ENCODE measurements around the gene SDCCAG8.

Gene SDCCAG8

DNA sequence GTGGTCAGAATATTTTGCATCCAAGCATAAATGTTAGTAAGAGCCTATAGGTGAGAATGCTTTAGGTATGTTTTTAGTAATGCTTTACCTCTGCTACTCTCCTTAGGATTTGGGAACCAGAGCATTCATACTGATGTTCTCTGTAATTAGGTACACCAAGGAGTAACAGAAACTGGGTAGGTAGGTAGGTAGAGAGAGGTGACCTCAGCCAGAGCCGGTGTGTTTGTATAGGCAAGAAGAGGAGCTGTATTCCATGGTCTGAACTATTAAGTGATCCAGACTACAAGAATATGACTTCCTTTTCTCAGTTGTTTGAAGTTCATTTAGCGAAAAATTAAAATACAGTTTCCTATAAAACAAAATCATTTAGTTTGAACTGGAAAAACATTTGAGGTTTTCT lies 108.5 kb downstream of the SDCCAG8 start:
- Histone ChIP-seq H3K9me3 (ENCODE audit: insufficient read depth, low read length) (no peaks in the 10 kb centered on the region), H3K27ac (ENCODE audit: low read length) (no peak overlapping the region), H2AFZ (ENCODE audit: low read depth, low read length) (no peak overlapping the region), H3K4me2 (ENCODE audit: low read length) (0 out of 2 replicates have a peak overlapping the region, but pooled peaks have one; percentile 9), H3K79me2 (ENCODE audit: low read length) (no peaks in the 10 kb centered on the region), H3K9ac (ENCODE audit: low read length) (no peak overlapping the region), H3K4me3 (ENCODE audit: low read length) (no peak overlapping the region), H4K20me1 (ENCODE audit: insufficient read depth, low read length) (no peaks in the 10 kb centered on the region), H3K36me3 (replicated peaks; ENCODE audit: low read depth, low read length) (no peaks in the 10 kb centered on the region), H3K27me3 (ENCODE audit: low read depth, low read length) (no peaks in the 10 kb centered on the region), H3K4me1 (ENCODE audit: low read length) (peaks cover 9% of the 10 kb centered on the region)
- TF ChIP-seq, protein P1, sequence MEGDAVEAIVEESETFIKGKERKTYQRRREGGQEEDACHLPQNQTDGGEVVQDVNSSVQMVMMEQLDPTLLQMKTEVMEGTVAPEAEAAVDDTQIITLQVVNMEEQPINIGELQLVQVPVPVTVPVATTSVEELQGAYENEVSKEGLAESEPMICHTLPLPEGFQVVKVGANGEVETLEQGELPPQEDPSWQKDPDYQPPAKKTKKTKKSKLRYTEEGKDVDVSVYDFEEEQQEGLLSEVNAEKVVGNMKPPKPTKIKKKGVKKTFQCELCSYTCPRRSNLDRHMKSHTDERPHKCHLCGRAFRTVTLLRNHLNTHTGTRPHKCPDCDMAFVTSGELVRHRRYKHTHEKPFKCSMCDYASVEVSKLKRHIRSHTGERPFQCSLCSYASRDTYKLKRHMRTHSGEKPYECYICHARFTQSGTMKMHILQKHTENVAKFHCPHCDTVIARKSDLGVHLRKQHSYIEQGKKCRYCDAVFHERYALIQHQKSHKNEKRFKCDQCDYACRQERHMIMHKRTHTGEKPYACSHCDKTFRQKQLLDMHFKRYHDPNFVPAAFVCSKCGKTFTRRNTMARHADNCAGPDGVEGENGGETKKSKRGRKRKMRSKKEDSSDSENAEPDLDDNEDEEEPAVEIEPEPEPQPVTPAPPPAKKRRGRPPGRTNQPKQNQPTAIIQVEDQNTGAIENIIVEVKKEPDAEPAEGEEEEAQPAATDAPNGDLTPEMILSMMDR (IDR thresholded peaks at IDR 0.05; ENCODE audit: low read depth, low read length) = no peak
- TF ChIP-seq EZH2phosphoT487 (IDR thresholded peaks at IDR 0.05; ENCODE audit: low read depth) = no peak

DNA sequence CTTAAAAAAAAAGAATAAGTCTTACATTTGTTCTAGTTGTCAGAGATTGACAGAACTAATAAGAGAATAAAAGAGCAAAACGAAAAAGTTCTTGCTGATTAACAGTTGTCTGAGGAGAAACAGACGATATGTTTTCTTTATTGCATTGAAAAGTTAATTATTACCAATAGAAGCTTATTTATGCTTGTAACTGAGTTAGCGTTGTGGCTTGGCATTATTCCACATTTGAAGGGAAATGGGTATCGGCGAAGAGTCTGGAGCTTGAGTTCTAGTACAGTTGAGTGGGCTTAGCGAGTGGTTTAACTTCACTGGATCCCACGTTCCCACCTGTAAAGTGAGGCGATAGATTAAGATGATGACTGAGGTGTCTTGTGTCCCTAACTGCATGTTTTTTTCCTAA lies 109.0 kb downstream of the SDCCAG8 start:
- Histone ChIP-seq H3K4me1 (ENCODE audit: low read length) (peaks cover 9% of the 10 kb centered on the region), H3K79me2 (ENCODE audit: low read length) (no peaks in the 10 kb centered on the region), H4K20me1 (ENCODE audit: insufficient read depth, low read length) (no peaks in the 10 kb centered on the region), H3K27me3 (ENCODE audit: low read depth, low read length) (no peaks in the 10 kb centered on the region), H3K36me3 (replicated peaks; ENCODE audit: low read depth, low read length) (no peaks in the 10 kb centered on the region), H3K4me3 (ENCODE audit: low read length) (no peak overlapping the region), H3K9me3 (ENCODE audit: insufficient read depth, low read length) (no peaks in the 10 kb centered on the region), H2AFZ (ENCODE audit: low read depth, low read length) (no peak overlapping the region), H3K9ac (ENCODE audit: low read length) (no peak overlapping the region), H3K4me2 (ENCODE audit: low read length) (no peak overlapping the region), H3K27ac (ENCODE audit: low read length) (no peak overlapping the region)
- no peak for TF ChIP-seq EZH2phosphoT487 (IDR thresholded peaks at IDR 0.05; ENCODE audit: low read depth)
- TF ChIP-seq, protein P1 (IDR thresholded peaks at IDR 0.05; ENCODE audit: low read depth, low read length) = no peak

DNA sequence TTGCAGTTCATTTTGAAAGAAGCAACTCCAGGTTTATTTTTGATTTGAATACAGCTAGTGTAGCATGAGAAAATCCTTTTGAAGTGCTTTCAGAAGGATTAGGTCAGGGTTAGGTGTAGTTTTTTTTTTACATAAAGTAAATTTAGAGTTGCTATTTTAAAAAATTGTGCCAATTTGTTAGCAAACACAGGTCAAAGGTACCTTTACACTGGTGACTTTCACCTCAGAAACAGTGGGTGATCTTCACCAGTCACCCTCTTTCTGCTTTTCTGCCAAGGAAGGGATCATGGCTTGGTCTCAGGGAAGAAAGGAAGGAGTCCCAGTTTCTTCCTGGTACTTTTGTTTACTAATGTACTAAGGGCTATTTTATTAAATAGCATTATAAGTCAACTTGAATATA lies 111.5 kb downstream of the SDCCAG8 start:
- no peaks in the 10 kb centered on the region for H3K79me2 ChIP-seq (ENCODE audit: low read length)
- no peaks in the 10 kb centered on the region for H3K27me3 ChIP-seq (ENCODE audit: low read depth, low read length)
- no peak overlapping the region for H3K9ac ChIP-seq (ENCODE audit: low read length)
- no peak overlapping the region for H2AFZ ChIP-seq (ENCODE audit: low read depth, low read length)
- no peak overlapping the region for H3K4me3 ChIP-seq (ENCODE audit: low read length)
- no peaks in the 10 kb centered on the region for H3K36me3 ChIP-seq (replicated peaks; ENCODE audit: low read depth, low read length)
- TF ChIP-seq, protein P1 (IDR thresholded peaks at IDR 0.05; ENCODE audit: low read depth, low read length) = no peak
- TF ChIP-seq EZH2phosphoT487 (IDR thresholded peaks at IDR 0.05; ENCODE audit: low read depth) = no peak
- no peaks in the 10 kb centered on the region for H4K20me1 ChIP-seq (ENCODE audit: insufficient read depth, low read length)
- H3K4me2 ChIP-seq (ENCODE audit: low read length) = no peak overlapping the region
- H3K27ac ChIP-seq (ENCODE audit: low read length) = no peak overlapping the region
- H3K9me3 ChIP-seq (ENCODE audit: insufficient read depth, low read length) = no peaks in the 10 kb centered on the region
- peaks cover 9% of the 10 kb centered on the region for H3K4me1 ChIP-seq (ENCODE audit: low read length)

DNA sequence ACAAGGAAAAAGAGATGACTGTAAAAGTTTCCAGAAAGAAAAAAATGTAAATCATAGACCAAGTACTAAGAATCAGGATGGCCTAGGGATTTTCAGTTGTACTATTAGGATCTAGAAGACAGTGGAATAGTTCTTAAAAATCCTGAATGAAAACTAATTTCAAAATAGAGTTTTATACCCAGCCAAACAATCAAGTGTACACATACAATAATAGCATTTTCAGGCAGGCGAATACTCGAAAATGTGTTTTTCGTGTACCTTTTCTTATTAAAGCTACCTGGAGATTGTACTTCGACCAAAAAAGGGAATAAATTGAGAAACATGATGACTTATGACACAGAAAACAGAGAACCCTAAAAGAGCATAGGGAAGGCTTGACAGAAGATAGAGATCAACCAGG lies 118.6 kb downstream of the SDCCAG8 start:
- Histone ChIP-seq H3K9ac (ENCODE audit: low read length) (no peak overlapping the region), H3K9me3 (ENCODE audit: insufficient read depth, low read length) (no peaks in the 10 kb centered on the region), H3K4me1 (ENCODE audit: low read length) (no peaks in the 10 kb centered on the region), H3K4me2 (ENCODE audit: low read length) (no peak overlapping the region), H4K20me1 (ENCODE audit: insufficient read depth, low read length) (no peaks in the 10 kb centered on the region), H3K27me3 (ENCODE audit: low read depth, low read length) (no peaks in the 10 kb centered on the region), H3K36me3 (replicated peaks; ENCODE audit: low read depth, low read length) (peaks cover 4% of the 10 kb centered on the region), H3K27ac (ENCODE audit: low read length) (no peak overlapping the region), H2AFZ (ENCODE audit: low read depth, low read length) (no peak overlapping the region), H3K79me2 (ENCODE audit: low read length) (no peaks in the 10 kb centered on the region), H3K4me3 (ENCODE audit: low read length) (no peak overlapping the region)
- no peak for TF ChIP-seq EZH2phosphoT487 (IDR thresholded peaks at IDR 0.05; ENCODE audit: low read depth)
- TF ChIP-seq, protein P1 (IDR thresholded peaks at IDR 0.05; ENCODE audit: low read depth, low read length) = no peak
